Psoas muscle (tissue), 8 donors: ENCODE measurements around the gene ALK. TPM values are rescaled to one million over a fixed set of nuclear protein-coding genes. Genes with fewer than 3 reads are reported as not detected.

Experiments
- ATAC-seq, 4 donors: fragments of 200-7000 bp; cut with Tn5 transposase; one replicate each; pipeline ENCODE4 v1.9.1; 2020; ENCODE audit warnings: moderate library complexity in 3 of 4, mild to moderate bottlenecking in 2 of 4
- DNase-seq, 2 donors: peaks; one replicate each; pipeline ENCODE4 v3.0.0-alpha.2; 2020
- H3K27ac ChIP-seq: fragments of 200-600 bp; one replicate; pipeline ENCODE4 v1.8.0; 2022
- H3K27me3 ChIP-seq, 3 donors: fragments of 200-600 bp in 1 of 3; one replicate each; pipeline versions ENCODE4 v1.6.1 to v1.8.0; 2013 to 2022; ENCODE audit warnings: low read length in 2 of 3, mild to moderate bottlenecking in 2 of 3, moderate library complexity in 1 of 3; ENCODE audit not compliant: insufficient read depth in 3 of 3
- H3K36me3 ChIP-seq, 2 donors: fragments of 200-600 bp in 1 of 2; one replicate each; pipeline versions ENCODE4 v1.6.1 to v1.8.0; 2013 to 2022; ENCODE audit warnings: low read depth in 1 of 2, mild to moderate bottlenecking in 1 of 2, moderate library complexity in 1 of 2; ENCODE audit not compliant: insufficient read depth in 1 of 2
- H3K4me1 ChIP-seq: fragments of 200-600 bp; one replicate; pipeline ENCODE4 v1.8.0; 2022
- H3K4me3 ChIP-seq: fragments of 200-600 bp; one replicate; pipeline ENCODE4 v1.8.0; 2022; ENCODE audit warnings: mild to moderate bottlenecking
- H3K9me3 ChIP-seq: fragments of 200-600 bp; one replicate; pipeline ENCODE4 v1.8.0; 2022
- CTCF ChIP-seq: fragments of 200-600 bp; IDR thresholded peaks from one replicate; pipeline ENCODE4 v1.8.0; 2022; ENCODE audit warnings: antibody characterized with exemption
- WGBS, 3 donors: extraction: QIAGEN DNeasy Blood & Tissue Kit; methylation state at CpG; one replicate each; pipeline versions ENCODE4 v1.1.6 to v1.1.7; 2013; 5-methylcytosine and 5-hydroxymethylcytosine counted together
- intact Hi-C, 2 donors: fragments of 100-400 bp; cut with DNase I; formaldehyde crosslinking; loops; one replicate each; pipeline versions ENCODE4 v1.11.0 to v1.14.2; 2022
- polyA plus RNA-seq, 3 donors: library from polyadenylated mRNA; stranded (reverse); fragments of 200-250 nt; gene quantifications; one replicate each; pipeline ENCODE4 v1.2.3, GENCODE V29; 2013
- total RNA-seq, 4 donors: library from RNA; stranded (reverse); fragmentation: NEBNext Ultra II Directional in 2 of 4; extraction: Animal tissue kit (Norgen Biotek cat#: 25700) in 2 of 4; gene quantifications; one replicate each; pipeline versions ENCODE4 v1.2.1 to v1.2.4, GENCODE V29; 2021 to 2023
- donor health status: healthy with polysubstance abuse.
- donor health status: DM: no; HTN: no; CAD: no; lungs with moderate emphysema.
- donor health status: Bipolar disorder and iron deficiency.
- donor health status: healthy.
- donor health status: DM: yes; HTN: yes; CAD: no.
- donor health status: DM: no; HTN: no; CAD: no.
- donor health status: DM: no; HTN: no; CAD: no.
- donor health status: DM: yes; HTN: yes; CAD: no.

The ALK gene
- total and polyA plus RNA-seq, 7 donors = 0.03 to 0.32 (median 0.08) TPM; not detected in 2

GRCh38 chr2:29394981-29395350, 526.4 kb downstream of the ALK start:
- DNase-seq = no peak
- peaks cover 0 to 3% (median 1%) of the 10 kb centered on the region in 3 donors for H3K27me3 ChIP-seq
- H3K36me3 ChIP-seq = no peaks in the 10 kb centered on the region
- H3K27ac ChIP-seq = no peak overlapping the region
- intact Hi-C loops = no loop called here
- no peaks in the 10 kb centered on the region for H3K4me1 ChIP-seq
- no peak overlapping the region for H3K4me3 ChIP-seq
- no peaks in the 10 kb centered on the region for H3K9me3 ChIP-seq
- no peak for ATAC-seq
- 22 to 39% (median 29%) methylated on average over 2 of the region's 2 CpGs for WGBS, 3 donors
- no peak for TF ChIP-seq CTCF

- 42 to 48% (median 45%) methylated on average over 1 of the region's 1 CpG for WGBS, 3 donors
- Histone ChIP-seq H3K9me3 (no peaks in the 10 kb centered on the region), H3K27ac (no peak overlapping the region), H3K36me3 (no peaks in the 10 kb centered on the region), H3K4me3 (no peak overlapping the region), H3K4me1 (no peaks in the 10 kb centered on the region), H3K27me3 (peaks cover 0 to 2% (median 1%) of the 10 kb centered on the region in 3 donors)
- no peak for TF ChIP-seq CTCF
- intact Hi-C loops = no loop called here
- ATAC-seq = no peak
- no peak for DNase-seq
These were observed 526.9 kb downstream of the ALK start for GRCh38 chr2:29394311-29394980.

GRCh38 chr2:29393676-29394075, 527.7 kb downstream of the ALK start:
- H3K4me1 ChIP-seq = no peaks in the 10 kb centered on the region
- peaks cover 0 to 1% (median 0%) of the 10 kb centered on the region in 3 donors for H3K27me3 ChIP-seq
- 55 to 78% (median 77%) methylated on average over 1 of the region's 1 CpG for WGBS, 3 donors
- H3K9me3 ChIP-seq = no peaks in the 10 kb centered on the region
- ATAC-seq (no peak), DNase-seq (no peak)
- no peak overlapping the region for H3K27ac ChIP-seq
- intact Hi-C loops = no loop called here
- no peaks in the 10 kb centered on the region for H3K36me3 ChIP-seq
- H3K4me3 ChIP-seq = no peak overlapping the region
- TF ChIP-seq CTCF = no peak

GRCh38 chr2:29392774-29393173, 528.6 kb downstream of the ALK start:
- no peak for TF ChIP-seq CTCF
- Histone ChIP-seq H3K27me3 (peaks cover 0 to 1% (median 0%) of the 10 kb centered on the region in 3 donors), H3K4me3 (no peak overlapping the region), H3K4me1 (no peaks in the 10 kb centered on the region), H3K9me3 (no peaks in the 10 kb centered on the region), H3K27ac (no peak overlapping the region), H3K36me3 (no peaks in the 10 kb centered on the region)
- intact Hi-C loops = no loop called here
- ATAC-seq (no peak), DNase-seq (no peak)
- 46 to 65% (median 63%) methylated on average over 2 of the region's 2 CpGs for WGBS, 3 donors

GRCh38 chr2:29390136-29390535, 531.2 kb downstream of the ALK start:
- intact Hi-C loops = no loop called here
- Histone ChIP-seq H3K4me1 (no peaks in the 10 kb centered on the region), H3K27me3 (peaks cover 0 to 1% (median 0%) of the 10 kb centered on the region in 3 donors), H3K27ac (no peak overlapping the region), H3K9me3 (no peaks in the 10 kb centered on the region), H3K36me3 (no peaks in the 10 kb centered on the region), H3K4me3 (no peak overlapping the region)
- no peak for TF ChIP-seq CTCF
- peak in 2 of 4 donors; percentile 76 for ATAC-seq
- no peak for DNase-seq
- WGBS, 3 donors = 45 to 60% (median 51%) methylated on average over 7 of the region's 7 CpGs
